Stimulated activated CD8-positive, alpha-beta memory T cell treated with anti-CD3 and anti-CD28 coated beads, Interleukin-7, amount 100 ng/mL, for 48 hours (primary cell): ENCODE results near the gene PROX1.

Source experiments
- DNase-seq, 2 donors: peaks; one replicate each; pipeline ENCODE4 v3.0.0-alpha.2; 2020; ENCODE audit warnings: low read depth in 1 of 2; ENCODE audit errors: extremely low read depth in 1 of 2

PROX1 gene

DNA sequence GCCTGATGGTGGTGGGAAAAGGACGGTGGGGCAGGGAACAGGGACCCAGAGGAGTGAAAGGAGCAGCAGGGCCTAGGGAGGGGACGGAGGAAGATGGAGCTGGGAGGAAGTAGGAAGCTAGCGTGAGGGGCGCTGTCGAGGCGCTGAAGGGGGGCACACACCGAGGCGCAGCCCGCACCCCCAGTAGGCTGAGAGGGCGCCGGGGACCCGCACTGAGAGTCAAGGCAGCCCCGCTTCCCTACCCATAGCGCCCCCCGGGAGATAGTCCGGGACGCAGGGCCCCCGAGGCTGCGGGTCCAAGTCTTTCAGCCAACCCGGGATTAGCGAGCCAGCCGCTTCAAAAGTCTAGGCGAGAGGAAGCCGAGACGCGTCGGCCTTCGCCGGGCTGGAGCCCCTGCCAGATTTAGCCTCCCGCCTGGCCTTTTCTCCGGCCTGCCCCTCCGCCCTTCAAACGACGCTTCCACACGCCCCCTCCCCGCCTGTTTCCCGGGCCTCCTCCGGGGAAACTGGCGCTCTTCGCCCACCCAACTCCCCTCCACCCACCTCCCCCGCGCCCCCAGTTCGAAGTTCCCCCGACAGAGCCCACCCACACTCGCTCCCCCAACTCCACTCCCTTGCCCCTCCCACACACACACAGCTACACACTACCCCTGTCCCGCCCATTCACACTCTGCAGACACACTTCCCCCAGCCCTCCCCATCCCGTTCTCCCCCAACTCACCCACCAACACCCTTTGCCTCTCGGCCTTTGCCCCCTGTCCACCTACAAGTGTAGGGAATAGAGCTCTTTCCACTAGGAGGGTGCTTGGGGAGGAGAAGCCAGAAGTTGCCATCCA lies 7.8 kb upstream of the PROX1 start:
- DNase-seq: no peak

DNA sequence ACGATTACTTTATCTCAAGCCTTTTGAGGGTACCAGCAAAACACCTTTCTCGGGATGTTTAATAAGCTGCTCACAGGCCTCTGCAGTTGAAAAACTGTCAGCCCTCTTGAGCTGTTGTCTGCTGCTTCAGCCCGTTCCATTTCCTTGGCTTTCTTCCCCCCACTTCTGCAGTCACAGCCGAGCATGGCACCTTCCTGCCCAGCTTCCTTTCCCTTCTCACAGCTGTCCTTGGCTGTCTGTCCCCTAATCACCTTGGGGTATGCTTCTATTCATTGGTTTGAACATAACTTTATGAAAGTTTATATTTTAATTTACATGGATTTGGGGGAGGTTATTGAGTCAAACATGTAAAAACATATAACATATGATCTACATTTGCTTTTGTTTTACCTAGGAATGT lies 6.9 kb upstream of the PROX1 start:
- no peak for DNase-seq

DNA sequence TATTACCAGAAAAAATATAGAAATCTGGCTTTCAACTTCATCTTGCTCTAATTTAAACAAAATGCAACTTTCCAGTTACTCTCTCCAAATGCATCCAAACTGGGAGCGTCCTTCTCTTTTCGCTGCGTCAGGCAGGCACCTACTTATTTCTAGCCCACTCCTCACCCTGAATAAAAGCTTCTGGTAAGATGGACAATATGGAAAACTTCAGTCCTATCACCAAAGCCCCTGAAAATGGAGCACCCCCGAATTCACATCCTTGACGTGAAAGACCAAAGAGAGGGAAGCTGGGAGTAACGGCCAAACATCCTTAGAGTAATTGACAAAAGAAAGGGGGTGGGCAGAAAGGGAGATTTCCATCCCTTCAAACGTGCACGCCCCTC lies 5.5 kb upstream of the PROX1 start:
- DNase-seq: no peak

DNA sequence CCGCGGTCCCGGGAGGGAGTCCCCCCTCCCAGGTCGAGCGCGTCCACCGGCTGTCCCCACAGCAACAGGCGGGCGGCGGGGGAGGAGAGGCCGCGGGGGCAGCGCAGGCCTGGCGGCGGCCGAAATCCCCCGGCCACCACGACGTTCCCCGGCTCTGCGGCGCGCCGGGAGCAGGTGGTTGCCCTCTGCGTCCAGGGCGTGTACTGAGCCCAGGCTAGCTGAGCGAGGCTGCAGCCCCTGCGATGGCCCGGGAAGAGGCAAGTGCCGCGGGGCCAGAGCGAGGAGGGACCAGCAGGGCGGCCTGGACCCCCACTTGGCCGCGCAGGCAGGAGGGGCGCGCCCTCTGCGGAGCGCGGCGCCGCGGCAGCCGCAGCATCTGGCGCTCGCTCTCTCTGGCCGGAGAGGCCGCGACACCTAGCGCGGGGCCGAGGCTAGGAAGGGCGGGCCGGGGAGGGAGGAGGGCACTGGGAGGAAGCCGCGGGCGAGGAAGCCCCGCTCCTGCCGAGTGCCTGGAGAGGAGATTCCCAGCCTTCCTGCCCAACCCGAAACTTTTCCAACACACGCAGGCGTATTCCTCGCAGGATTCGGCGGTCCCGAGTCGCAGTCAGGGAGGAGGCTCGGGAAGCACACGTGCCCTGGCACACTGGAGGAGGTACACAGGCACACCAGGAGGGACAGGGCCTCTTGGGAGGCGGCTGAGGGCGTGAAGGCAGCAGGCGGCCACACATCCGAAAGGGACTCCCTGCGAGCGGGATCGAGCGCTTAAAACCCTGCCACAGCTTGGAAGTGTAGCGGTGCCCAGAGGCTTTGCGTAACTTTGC lies 4.9 kb upstream of the PROX1 start:
- no peak for DNase-seq

DNA sequence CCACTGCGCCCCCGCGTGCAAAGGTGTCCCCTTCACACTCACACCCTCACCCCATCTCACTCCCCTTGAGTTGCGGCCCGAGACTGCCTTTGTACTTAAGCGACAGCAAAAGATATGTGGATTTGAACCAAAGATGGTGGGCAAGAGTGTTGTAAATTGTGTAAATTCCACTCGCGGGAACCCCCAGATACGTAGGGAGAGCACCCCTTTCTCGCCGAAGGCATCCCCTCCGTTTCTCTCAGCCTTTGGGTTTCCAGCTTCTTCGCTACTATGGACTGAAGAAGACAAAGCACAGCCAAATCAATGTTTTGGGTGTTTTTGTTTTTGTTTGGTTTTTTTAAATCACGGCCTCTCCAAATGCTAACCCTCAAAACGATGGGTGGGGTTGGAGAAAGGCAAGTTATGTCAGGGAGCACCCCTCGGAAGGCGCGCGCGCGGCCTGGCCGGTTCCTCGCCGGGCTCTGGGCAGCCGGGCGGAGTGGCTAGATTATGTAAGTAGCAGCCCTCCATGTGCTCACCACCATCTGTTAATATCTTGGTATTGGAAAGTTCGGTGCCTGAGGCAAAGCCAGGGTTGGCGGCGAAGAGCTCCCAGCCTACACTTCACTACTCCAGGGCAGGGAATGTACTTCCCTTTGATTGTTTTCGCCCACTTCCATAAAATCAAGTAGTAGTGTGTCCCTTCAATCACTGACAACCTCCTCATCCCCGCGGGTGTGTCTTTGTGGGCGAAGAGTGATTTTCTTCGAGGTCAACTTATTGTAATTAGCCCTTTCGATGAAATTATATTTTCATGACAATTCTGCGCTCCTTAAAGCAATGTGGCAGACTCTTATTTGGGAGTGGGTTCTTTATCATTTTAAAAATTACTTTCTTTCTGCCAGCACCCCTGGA lies 4.0 kb upstream of the PROX1 start:
- no peak for DNase-seq

DNA sequence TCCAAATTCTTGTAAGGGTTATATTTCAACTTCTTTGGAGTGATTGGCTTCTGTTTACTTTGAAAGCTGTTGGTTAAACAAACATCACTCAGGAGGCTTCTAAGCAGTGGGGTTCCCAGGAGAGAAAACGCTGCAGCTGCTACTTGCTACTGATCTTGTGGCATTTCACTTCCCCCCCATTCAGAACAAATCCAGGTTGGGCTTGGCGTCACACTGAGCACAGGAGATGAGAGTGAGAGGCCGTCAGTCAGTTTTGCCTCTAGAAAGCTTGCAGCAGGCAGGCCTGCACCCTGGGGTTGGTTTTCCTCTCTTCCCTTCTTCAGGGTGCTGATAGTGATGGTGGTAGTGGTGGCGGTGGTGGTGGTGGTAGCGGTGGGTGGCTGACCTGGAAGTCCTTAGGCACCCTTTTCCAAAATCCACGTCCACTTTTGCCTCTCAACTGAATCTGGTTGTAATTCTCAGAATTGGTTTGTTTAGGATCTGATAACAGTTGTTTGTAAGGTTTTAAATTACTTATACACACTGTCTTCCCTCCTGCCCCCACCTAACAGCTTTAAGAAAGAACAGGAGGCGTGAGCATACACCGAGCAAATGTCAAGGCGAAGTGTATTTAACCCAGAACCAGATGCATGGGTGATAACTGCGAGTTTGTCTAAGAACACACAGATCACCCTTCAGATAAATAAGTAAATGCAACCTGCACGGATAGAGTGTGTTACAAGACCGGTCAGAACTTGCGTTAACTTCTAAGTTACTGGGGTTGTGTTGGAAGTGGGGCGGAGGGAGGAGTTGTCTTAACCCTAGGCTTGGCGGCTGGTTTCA lies 3.2 kb upstream of the PROX1 start:
- DNase-seq: no peak

DNA sequence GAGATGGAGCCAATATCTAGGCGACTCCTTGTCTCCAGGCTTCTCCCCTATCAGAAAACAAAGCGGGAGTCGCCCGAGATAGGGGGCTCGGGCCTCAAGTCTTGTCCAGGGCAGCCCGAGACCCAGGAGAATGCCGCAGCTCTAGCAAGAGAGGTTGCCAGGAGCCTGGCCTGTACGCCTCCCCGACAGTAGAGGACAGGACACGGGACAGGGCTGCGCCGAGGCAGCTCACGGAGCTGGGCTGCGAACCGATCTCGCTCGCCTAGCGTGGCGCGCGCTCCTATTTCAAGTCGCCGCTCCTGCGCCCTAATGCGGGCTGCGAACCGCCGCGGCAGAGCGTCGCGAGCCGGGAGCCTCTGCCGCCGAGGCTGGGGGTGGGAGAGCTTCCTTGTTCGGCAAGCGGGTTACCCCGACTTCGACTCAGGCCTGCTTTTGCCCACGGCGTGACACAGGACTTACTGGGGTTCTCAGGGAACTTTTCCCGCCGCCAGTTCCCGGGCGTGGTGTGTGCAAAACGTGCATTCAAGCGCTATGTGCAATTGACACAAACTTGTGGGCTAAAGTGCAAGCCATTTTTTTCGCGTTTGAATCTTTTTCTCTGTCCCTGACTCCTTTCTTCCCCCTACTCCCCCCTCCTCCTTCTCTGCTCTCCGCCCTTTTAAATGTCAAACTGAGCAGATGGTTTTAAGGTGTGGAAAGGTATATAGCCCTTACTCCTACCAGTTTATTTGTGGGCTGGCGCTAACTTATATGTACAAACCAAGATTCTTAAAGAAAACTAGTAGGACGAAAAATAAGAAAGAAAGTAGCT lies 2.4 kb upstream of the PROX1 start:
- DNase-seq: no peak

DNA sequence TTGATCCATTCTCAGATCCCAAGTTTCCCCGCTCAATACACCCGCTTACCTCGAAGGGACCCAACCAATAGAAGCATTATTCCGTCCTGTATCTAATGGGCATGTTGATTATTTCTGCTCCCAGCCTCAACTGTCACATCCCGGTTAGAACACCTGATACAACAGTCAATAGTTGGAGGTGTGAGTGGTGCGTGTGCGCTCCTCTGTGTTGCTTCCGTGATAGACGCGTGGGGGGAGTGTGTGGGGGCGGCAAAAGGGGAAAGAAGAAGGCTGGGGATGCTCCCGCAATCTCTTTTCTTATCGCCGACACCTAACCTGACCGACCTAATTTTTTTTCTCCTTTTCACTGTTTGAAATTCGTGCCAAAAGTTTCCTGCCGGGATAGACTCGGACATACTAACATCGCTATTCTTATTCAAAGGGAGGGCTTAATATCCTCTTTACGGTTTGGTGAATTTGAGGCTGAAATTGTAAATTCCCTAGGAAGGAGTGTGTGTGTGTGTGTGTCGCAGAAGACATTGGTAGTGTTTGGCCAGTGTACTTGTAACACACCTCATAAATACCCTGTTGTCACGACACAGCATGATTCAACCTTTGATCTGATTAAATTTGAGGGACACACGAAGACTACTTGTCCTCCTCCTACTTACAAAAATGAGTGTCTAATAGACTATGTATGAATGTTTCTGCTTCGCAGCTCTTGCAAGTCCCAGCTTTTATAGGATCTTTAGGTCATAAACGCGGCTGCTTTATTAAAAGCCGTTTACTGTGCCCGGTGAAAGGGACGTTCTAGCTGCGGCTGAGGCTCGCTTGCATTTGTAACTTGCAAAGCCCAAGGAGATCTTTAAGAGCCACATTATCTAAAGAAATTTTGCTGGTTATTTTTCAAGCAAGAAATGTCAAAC lies 1.5 kb upstream of the PROX1 start:
- DNase-seq: no peak

DNA sequence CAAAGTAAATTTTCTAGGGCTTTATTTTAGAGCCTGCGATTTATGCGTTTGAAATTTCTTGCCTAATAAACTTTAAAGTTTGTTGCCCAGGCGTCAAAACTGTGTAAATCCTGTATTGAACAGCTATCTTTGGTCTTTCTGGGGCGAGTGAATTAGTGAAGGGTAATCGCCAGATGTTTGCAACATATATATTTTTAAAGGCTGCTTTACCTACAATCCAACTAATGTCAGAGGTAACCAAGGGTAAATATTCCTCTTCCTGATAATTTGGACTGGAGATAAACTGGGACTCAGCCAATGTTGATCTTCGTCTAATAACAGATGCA lies 885 bp upstream of the PROX1 start:
- DNase-seq: no peak

DNA sequence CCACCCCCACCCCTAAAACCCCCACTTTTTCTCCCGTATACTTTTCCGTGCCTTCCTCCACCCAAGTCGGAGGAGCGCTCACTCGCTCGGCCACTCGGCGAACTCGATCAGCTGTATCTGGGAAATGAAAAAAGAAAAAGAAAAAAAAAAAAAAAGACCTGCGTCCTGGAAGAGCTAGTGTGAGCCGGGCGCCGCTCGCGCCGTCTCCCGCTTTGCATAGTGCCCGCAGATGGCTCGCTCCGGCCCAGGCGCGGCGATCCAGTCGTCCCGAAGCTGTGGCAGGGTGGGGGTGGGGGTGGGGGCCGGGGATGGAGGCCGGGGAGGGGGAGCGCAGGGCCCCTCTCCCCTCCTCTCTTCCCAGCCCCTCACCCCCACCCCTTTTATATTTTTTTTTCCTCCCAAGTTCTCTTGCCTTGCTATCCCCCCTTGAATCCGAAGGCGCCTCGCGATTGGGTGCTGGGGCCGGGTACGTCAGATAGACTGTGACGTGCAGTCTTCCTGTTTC lies 299 bp upstream of the PROX1 start:
- peak in 1 of 2 donors; percentile 39 for DNase-seq

DNA sequence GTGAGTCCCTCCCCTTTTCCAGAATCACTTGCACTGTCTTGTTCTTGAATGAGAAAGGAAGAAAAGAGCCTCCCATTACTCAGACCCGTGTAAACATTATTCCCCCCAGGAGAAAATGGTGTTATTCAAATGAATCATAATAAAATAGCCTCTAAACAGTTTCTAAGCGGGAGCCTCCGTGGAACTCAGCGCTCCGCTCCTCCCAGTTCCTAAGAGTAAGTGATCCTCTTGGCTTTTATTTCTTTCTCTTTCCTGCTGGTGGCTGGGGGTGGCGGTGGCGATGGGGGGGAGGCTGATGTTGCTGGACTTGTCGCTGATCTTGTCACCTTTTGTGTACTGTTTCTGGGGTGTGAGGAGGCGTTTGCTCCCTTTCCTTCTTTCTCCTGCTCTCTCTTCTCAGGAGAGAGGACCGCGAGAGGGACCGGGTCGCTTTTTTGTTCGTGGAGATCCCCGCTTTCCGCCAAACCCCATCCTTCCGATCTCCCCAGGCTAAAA lies 781 bp downstream of the PROX1 start:
- no peak for DNase-seq

DNA sequence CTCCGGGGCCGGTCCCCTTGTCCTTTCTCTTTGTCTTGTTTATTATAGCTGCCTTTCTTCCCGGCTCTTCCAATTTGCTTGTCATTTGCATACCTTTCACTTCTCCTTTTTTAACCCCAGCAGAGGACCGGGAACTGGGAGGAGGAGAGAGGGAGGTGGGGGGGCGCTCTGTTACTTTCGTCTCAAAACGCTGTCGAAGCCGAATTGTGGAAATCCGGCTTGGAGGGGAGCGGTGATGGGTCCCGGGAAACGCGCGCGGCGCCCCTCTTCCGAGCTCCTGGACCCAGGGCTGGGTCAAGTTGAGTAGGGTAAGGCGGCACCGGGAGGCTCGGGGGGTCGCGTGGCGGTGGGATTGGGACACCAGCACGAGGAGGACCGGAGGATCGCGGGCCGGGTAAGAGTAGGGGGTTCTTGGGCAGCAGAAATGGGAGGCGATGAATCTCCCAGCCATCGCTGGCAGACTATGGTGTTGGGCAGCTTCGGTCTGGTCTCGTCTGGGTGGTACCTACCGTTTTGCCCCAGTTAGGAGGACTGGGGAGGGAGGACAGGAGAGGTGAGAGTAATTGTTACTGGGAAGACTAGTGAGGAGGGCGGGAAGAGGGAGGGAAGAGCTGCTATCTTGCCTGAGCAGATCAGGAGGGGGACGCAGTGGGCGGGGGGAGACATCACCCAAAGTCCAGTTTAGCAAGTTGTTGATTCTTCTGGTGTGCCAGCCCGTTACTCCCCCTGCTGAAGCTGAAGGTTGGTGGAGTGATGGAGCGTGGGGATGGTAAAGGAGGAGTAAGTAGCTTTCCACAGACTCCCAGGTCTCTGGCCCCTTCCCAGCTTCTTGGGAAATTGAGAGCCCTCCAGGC lies 1.5 kb downstream of the PROX1 start:
- no peak for DNase-seq

DNA sequence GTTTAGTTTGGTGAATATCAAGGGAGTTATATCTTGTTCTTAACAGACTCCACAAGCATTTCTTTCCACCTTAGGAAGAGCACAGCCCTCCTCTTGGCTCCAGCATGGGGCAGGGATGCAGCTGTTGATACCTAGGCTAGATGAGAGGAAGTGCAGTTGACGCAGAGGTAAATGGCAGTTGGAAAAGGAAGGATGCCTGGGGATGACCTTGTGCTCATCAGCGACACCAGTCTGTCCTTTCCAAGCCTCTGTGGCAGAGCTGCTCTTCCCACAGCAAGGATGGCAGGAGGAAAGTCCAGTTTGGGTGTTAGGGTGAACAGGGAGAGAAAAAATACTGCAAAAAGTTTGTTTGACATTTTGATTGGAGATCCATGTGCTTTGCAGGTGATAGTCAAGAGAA lies 6.2 kb downstream of the PROX1 start:
- no peak for DNase-seq

DNA sequence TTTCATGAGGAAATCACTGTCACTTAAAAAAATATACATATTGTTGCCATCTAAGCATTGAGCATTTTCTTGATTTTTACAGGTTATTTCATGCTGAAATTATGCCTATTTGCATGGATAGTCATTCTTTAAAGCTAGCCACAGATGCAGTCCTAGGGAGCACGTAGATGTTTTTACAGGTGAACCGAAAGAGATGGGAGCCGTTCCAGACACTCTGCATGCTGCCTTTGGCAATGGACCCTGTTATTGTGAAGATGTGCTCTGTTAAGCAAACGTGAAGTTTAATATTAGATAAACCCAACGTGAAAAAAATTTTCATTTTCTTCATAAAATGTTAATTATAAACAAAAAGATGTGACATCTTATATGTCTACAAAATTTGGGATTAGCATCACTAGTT lies 7.1 kb downstream of the PROX1 start:
- DNase-seq: no peak

DNA sequence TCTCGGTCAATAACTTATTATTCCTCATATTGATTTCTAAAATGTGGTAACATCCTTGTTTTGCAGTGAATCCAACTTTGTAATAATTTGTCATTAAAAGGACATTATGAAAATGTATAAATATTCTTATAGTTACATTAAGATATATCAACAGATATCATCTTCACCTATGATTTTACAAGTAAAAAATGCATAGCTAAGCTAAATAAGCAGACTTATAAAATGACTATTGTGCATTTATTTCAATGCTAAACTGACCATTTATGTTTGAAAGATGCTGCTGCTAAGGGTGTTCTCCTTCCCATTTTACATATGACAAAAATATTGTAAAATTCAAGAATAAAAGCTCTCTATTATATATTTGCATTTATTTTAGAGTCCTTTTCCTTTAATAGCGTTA lies 7.8 kb downstream of the PROX1 start:
- DNase-seq: no peak

DNA sequence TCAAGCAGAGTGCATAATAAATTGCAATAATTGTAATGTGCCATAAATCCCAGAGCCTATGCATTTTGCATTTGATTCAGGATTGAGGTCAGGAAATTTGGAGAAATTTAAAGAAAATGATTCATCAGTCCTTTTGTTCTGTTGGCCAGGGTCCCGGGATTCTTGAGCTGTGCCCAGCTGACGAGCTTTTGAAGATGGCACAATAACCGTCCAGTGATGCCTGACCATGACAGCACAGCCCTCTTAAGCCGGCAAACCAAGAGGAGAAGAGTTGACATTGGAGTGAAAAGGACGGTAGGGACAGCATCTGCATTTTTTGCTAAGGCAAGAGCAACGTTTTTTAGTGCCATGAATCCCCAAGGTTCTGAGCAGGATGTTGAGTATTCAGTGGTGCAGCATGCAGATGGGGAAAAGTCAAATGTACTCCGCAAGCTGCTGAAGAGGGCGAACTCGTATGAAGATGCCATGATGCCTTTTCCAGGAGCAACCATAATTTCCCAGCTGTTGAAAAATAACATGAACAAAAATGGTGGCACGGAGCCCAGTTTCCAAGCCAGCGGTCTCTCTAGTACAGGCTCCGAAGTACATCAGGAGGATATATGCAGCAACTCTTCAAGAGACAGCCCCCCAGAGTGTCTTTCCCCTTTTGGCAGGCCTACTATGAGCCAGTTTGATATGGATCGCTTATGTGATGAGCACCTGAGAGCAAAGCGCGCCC lies 8.7 kb downstream of the PROX1 start:
- no peak for DNase-seq
